Measurements from ENCODE around the gene DMRTC2.

The DMRTC2 gene

DNA sequence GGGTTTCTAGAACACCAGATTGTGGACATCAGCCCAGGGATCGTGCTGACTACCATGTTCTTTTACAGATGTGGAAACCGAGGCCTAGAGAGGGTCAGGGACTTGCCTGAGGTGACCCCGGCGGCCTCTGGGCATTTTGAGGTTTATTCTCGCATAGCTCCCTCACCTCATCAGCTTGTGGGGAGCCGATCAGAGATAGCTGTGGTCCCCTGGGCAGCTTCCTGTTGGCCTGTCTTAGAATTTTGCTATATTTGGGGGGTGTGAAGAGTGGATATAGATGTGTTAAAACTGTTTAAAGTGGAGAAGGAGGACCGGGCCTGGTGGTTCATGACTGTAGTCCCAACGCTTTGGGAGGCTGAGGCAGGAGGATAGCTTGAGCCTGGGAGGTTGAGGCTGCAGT is 45.1 kb downstream of the DMRTC2 start:
- TF ChIP-seq JUND (IDR thresholded peaks at IDR 0.05; ENCODE audit: low read depth): no peak
- DNase-seq (ENCODE audit: low read depth in 1 of 2, low spot score in 1 of 2): no peak
- in situ Hi-C loops (cut with HindIII; ENCODE audit: low pct_unique_long_range_greater_than_20kb, low sequenced_read_pairs): no loop called here

DNA sequence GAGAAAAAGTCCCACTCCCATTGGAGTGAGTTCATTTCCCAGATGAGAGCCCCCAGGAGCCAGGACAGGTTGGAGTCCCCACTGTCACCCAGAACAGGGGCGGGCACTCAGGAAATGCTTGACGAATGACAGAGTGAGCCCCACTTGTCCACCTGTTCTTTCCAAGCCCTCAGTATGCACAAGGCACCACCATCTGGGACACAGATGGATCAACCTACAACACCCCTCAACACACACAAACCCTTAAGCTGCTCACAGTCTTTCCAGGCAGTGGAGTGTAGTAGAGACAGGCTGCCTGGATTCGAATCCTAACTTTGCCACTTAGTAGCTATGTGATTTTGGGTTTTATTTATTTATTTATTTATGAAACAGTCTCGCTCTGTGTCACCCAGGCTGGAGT is 46.1 kb downstream of the DMRTC2 start:
- in situ Hi-C loops (cut with HindIII; ENCODE audit: low pct_unique_long_range_greater_than_20kb, low sequenced_read_pairs): no loop called here
- TF ChIP-seq JUND (IDR thresholded peaks at IDR 0.05; ENCODE audit: low read depth): no peak
- no peak for DNase-seq (ENCODE audit: low read depth in 1 of 2, low spot score in 1 of 2)

DNA sequence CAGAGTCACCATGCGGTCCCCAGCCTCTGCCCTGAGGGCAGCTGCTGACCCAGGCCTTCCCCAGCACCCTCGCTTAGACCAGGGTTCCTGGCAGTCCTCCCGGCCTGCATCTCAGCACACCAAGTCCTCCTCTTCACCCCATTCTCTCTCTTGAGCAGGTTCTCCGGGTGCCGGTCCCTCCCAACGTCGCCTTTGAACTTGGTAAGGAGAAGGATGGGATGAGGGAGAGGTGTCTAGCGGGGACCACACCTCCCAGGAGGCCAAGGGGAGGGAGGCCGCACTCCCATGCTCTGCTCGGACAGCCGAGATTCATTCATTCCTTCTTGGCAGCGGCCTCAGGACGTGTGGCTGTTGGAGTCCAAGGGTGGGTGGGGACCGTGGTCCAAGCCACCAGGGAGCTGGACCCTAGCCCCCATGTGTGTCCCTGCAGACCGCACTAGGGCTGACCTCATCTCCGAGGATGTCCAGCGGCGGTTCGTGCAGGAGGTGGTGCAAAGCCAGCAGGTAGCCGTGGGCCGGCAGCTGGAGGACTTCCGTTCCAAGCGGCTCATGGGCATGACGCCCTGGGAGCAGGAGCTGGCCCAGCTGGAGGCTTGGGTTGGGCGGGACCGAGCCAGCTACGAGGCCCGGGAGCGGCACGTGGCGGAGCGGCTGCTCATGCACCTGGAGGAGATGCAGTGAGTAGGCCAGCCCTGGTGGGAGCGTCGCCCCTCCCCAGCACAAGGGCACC is 47.5 kb downstream of the DMRTC2 start:
- in situ Hi-C loops (cut with HindIII; ENCODE audit: low pct_unique_long_range_greater_than_20kb, low sequenced_read_pairs): no loop called here
- no peak for DNase-seq (ENCODE audit: low read depth in 1 of 2, low spot score in 1 of 2)
- no peak for TF ChIP-seq JUND (IDR thresholded peaks at IDR 0.05; ENCODE audit: low read depth)

DNA sequence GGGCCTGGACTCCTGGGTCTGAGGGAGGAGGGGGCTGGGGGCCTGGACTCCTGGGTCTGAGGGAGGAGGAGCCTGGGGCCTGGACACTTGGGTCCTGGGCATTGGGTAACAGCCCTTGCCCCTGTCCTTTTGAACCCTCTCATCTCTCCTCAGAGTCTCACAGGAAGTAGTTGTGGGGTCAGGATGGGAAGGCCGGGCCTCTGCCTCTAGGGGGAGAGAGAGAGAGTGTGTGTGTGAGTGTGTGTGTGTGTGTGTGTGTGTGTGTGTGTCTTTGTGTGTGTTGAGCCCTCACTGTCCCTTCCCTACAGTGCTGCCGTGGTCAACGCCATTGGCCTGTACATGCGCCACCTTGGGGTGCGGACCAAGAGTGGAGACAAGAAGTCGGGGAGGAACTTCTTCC is 49.1 kb downstream of the DMRTC2 start:
- in situ Hi-C loops (cut with HindIII; ENCODE audit: low pct_unique_long_range_greater_than_20kb, low sequenced_read_pairs): no loop called here
- no peak for TF ChIP-seq JUND (IDR thresholded peaks at IDR 0.05; ENCODE audit: low read depth)
- DNase-seq (ENCODE audit: low read depth in 1 of 2, low spot score in 1 of 2): peak in 1 of 2 experiments; percentile 47

DNA sequence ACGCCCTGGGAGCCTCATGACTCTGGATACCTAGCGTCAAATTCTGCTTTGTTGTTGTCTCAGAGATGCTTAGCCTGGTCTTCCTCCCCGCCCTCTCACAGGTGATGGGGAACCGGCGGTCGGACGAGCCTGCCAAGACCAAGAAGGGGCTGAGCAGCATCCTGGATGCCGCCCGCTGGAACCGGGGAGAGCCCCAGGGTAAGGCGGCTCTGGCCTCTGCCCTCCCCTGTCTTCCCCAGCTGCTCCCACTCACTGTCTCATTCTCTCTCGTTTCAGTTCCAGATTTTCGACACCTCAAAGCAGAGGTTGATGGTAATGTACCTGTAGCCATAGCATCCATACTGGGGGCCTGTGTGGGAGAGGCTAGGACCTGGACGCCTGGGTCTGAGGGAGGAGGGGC is 49.5 kb downstream of the DMRTC2 start:
- DNase-seq (ENCODE audit: low read depth in 1 of 2, low spot score in 1 of 2): no peak
- in situ Hi-C loops (cut with HindIII; ENCODE audit: low pct_unique_long_range_greater_than_20kb, low sequenced_read_pairs): no loop called here
- no peak for TF ChIP-seq JUND (IDR thresholded peaks at IDR 0.05; ENCODE audit: low read depth)

DNA sequence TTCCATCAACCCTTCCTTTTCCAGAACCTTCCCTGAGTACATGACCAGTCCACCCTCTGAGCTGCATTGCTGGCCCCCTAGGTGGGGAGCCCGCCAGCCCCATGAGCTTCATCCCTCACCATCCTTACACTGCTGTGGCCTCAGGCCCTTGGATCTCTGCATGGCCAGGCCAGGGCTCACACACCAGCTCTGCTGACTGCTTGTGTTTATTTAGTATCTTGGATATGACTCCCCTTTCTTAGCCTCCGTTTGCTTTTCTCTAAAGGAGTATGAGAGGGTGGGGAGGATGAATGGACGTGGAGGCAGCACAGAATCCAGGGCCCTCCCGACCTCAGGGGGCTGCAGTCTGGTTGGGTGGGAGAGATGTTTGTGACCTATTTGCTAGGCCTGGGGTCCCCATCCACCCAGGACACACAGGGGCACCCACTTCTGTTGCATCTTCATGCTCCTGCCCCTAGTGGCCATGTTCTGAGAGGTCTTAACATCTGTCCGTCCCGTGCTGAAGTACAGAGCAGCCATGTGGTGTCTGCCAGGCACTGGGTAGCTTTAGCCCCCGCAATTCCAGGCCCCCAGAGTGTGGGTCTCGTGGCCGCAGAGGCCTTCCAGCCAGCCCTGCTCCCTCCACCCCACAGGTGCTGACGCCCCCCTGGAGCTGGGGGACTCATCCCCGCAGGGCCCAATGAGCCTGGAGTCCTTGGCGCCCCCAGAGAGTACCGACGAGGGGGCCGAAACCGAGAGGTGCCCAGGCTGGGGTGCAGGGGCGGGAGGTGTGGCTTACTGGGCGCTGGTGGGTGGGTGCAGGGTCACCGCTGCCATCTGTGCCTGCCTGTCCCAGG is 51.1 kb downstream of the DMRTC2 start:
- in situ Hi-C loops (cut with HindIII; ENCODE audit: low pct_unique_long_range_greater_than_20kb, low sequenced_read_pairs): no loop called here
- no peak for TF ChIP-seq JUND (IDR thresholded peaks at IDR 0.05; ENCODE audit: low read depth)
- DNase-seq (ENCODE audit: low read depth in 1 of 2, low spot score in 1 of 2): no peak

DNA sequence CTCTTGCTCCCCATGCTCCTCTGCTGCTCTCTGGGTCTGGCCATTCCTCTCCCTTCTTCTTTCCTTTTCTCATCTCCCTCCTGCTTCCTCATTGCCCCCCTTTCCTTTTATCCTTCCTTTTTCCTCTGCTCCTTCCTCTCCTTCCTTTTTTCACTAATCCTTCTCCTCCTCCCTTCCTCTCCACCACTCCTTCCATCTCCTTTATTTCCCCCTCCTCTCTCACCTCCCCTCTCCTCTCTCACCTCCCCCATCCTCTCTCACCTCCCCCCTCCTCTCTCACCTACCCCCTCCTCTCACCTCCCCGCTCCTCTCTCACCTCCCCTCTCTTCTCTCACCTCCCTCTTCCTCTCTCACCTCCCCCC is 51.7 kb downstream of the DMRTC2 start:
- TF ChIP-seq JUND (IDR thresholded peaks at IDR 0.05; ENCODE audit: low read depth): no peak
- no peak for DNase-seq (ENCODE audit: low read depth in 1 of 2, low spot score in 1 of 2)
- in situ Hi-C loops (cut with HindIII; ENCODE audit: low pct_unique_long_range_greater_than_20kb, low sequenced_read_pairs): no loop called here

DNA sequence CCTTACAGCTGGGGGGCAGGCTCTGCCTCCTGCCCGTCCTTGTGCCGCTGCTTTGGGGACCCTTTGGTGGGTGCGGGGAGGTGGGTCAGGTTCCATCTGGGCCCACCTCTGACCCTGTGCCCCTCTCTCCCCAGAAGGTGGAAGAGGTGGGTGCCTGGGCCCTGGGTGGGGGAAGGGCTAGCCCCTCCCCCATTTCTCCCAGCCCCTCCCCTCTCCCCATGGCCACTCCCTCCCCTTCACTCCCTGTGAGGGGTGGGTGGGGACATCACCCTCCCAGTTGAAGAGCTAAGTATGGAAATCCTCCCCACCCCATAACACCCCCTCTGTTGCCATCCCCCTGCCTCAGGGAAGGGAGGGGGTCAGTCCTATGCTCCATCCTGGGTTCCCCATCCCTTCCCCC is 52.3 kb downstream of the DMRTC2 start:
- no peak for TF ChIP-seq JUND (IDR thresholded peaks at IDR 0.05; ENCODE audit: low read depth)
- in situ Hi-C loops (cut with HindIII; ENCODE audit: low pct_unique_long_range_greater_than_20kb, low sequenced_read_pairs): no loop called here
- no peak for DNase-seq (ENCODE audit: low read depth in 1 of 2, low spot score in 1 of 2)

DNA sequence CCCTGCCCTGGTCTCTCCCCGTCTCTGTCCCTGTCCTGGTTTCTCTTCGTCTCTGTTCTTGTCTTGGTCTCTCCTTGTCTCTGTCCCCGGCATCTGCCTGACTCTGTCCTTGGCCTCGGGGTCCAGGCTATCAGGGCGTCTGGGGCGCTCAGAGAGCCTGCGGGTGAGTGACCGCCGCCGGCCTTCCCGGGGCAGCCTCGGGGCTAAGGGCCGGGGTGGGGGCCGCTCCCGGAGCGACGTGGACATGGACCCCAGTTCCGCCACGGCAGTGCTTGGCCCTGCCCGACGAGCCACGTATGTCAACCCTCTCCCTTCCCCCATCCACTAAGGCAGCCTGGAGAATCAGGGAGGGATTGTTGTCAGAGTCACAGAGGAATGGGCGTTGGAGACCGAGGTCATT is 53.0 kb downstream of the DMRTC2 start:
- no peak for DNase-seq (ENCODE audit: low read depth in 1 of 2, low spot score in 1 of 2)
- no peak for TF ChIP-seq JUND (IDR thresholded peaks at IDR 0.05; ENCODE audit: low read depth)
- in situ Hi-C loops (cut with HindIII; ENCODE audit: low pct_unique_long_range_greater_than_20kb, low sequenced_read_pairs): no loop called here

DNA sequence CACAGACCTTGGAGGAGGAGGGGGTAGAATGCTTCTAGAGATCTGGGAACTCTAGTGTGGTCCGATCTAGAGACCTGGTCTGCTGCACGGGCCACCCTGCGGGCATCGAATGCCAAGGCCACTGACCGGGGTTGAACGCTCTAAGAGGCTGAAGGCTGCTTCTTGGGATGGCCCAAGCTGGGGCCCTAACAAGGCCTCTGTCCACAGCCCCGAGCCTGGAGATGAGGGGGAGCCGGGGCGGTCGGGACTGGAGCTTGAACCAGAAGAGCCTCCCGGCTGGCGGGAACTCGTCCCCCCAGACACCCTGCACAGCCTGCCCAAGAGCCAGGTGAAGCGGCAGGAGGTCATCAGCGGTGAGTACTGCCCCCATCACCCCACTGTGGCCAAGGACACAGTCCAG is 53.4 kb downstream of the DMRTC2 start:
- TF ChIP-seq JUND (IDR thresholded peaks at IDR 0.05; ENCODE audit: low read depth): no peak

More for the DNA sequence above, 53.4 kb downstream of the DMRTC2 start:
- in situ Hi-C loops (cut with HindIII; ENCODE audit: low pct_unique_long_range_greater_than_20kb, low sequenced_read_pairs): no loop called here
- DNase-seq (ENCODE audit: low read depth in 1 of 2, low spot score in 1 of 2): no peak

All from T47D (cell line).